ENCODE results near the gene GULP1.

DNA sequence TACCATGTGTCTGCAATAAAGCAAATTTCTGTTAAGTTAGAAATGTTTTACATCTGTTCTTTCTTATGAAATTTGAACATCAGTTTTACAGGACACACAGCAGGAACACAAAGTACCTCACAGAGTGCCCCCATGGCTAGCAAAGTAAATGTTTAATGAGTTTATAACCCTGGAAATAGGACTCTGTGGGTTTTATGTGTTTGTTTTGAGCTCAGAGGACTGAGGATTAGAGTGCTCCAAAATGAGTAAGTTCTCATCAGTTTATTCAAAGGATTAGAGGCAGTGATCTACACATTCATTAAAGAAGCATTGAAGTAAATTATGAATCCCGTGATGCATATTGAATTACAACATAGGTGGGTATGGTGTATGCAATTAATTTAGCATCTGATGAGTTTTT, 281.8 kb downstream of the GULP1 start:
- TF ChIP-seq POLR2AphosphoS5 (IDR thresholded peaks at IDR 0.05), result no peak
- TF ChIP-seq, protein P1, sequence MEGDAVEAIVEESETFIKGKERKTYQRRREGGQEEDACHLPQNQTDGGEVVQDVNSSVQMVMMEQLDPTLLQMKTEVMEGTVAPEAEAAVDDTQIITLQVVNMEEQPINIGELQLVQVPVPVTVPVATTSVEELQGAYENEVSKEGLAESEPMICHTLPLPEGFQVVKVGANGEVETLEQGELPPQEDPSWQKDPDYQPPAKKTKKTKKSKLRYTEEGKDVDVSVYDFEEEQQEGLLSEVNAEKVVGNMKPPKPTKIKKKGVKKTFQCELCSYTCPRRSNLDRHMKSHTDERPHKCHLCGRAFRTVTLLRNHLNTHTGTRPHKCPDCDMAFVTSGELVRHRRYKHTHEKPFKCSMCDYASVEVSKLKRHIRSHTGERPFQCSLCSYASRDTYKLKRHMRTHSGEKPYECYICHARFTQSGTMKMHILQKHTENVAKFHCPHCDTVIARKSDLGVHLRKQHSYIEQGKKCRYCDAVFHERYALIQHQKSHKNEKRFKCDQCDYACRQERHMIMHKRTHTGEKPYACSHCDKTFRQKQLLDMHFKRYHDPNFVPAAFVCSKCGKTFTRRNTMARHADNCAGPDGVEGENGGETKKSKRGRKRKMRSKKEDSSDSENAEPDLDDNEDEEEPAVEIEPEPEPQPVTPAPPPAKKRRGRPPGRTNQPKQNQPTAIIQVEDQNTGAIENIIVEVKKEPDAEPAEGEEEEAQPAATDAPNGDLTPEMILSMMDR (IDR thresholded peaks at IDR 0.05), result no peak
